Muscle layer of colon (tissue), 2 donors: ENCODE results near the gene BTNL8.
"Not testable (repeated sequence)": the region's sequence is repeated elsewhere in the genome, so short reads cannot be mapped to it uniquely, and the experiment has no call there.

Experiments used
- H3K27ac ChIP-seq: one replicate; pipeline ENCODE4 v1.7.0; 2013; ENCODE audit warnings: low read depth, mild to moderate bottlenecking, low read length, moderate library complexity
- H3K27me3 ChIP-seq, 2 donors: one replicate each; pipeline ENCODE4 v1.7.0; 2013; ENCODE audit warnings: low read length in 2 of 2, mild to moderate bottlenecking in 2 of 2; ENCODE audit not compliant: insufficient read depth in 2 of 2, control insufficient read depth in 1 of 2
- H3K36me3 ChIP-seq: one replicate; pipeline ENCODE4 v1.7.0; 2013; ENCODE audit warnings: mild to moderate bottlenecking, low read length; ENCODE audit not compliant: insufficient read depth
- H3K4me1 ChIP-seq: one replicate; pipeline ENCODE4 v1.7.0; 2013; ENCODE audit warnings: mild to moderate bottlenecking, low read length; ENCODE audit not compliant: insufficient read depth
- H3K4me3 ChIP-seq, 2 donors: one replicate each; pipeline ENCODE4 v1.7.0; 2013; ENCODE audit warnings: low read length in 2 of 2, low read depth in 1 of 2, mild to moderate bottlenecking in 1 of 2, moderate library complexity in 1 of 2
- H3K9ac ChIP-seq: one replicate; pipeline ENCODE4 v1.7.0; 2013; ENCODE audit warnings: low read length
- H3K9me3 ChIP-seq: one replicate; pipeline ENCODE4 v1.7.0; 2013; ENCODE audit warnings: mild to moderate bottlenecking, low read length
- donor health status: abdominal sarcoma.
- donor health status: Adenocarcinoma of cecum.

The BTNL8 gene

GRCh38 chr5:180865981-180866695 is 32.8 kb upstream of the BTNL8 start:
- H3K36me3 ChIP-seq, result no peaks in the 10 kb centered on the region
- H3K4me3 ChIP-seq, result no peak overlapping the region
- H3K4me1 ChIP-seq, result no peaks in the 10 kb centered on the region
- no peaks in the 10 kb centered on the region for H3K27me3 ChIP-seq
- no peaks in the 10 kb centered on the region for H3K9me3 ChIP-seq
- no peak overlapping the region for H3K9ac ChIP-seq
- no peak overlapping the region for H3K27ac ChIP-seq

- Histone ChIP-seq H3K4me1 (no peaks in the 10 kb centered on the region), H3K27me3 (no peaks in the 10 kb centered on the region), H3K9me3 (no peaks in the 10 kb centered on the region), H3K36me3 (no peaks in the 10 kb centered on the region), H3K4me3 (no peak overlapping the region), H3K27ac (no peak overlapping the region), H3K9ac (no peak overlapping the region)
These were observed 32.0 kb upstream of the BTNL8 start for GRCh38 chr5:180866985-180867384.

- Histone ChIP-seq H3K27me3 (no peaks in the 10 kb centered on the region), H3K27ac (no peak overlapping the region), H3K9me3 (no peaks in the 10 kb centered on the region), H3K4me3 (no peak overlapping the region), H3K4me1 (no peaks in the 10 kb centered on the region), H3K36me3 (no peaks in the 10 kb centered on the region), H3K9ac (no peak overlapping the region)
These were observed 30.0 kb upstream of the BTNL8 start for GRCh38 chr5:180868960-180869359.

- Histone ChIP-seq H3K4me3 (no peak overlapping the region), H3K27me3 (no peaks in the 10 kb centered on the region), H3K9ac (no peak overlapping the region), H3K36me3 (no peaks in the 10 kb centered on the region), H3K4me1 (no peaks in the 10 kb centered on the region), H3K27ac (no peak overlapping the region), H3K9me3 (no peaks in the 10 kb centered on the region)
These were observed 29.4 kb upstream of the BTNL8 start for GRCh38 chr5:180869587-180869986.

GRCh38 chr5:180870276-180871068 is 28.5 kb upstream of the BTNL8 start:
- H3K9ac ChIP-seq, result no peak overlapping the region
- no peaks in the 10 kb centered on the region for H3K4me1 ChIP-seq
- no peak overlapping the region for H3K4me3 ChIP-seq
- H3K36me3 ChIP-seq, result no peaks in the 10 kb centered on the region
- H3K9me3 ChIP-seq, result no peaks in the 10 kb centered on the region
- no peak overlapping the region for H3K27ac ChIP-seq
- no peaks in the 10 kb centered on the region for H3K27me3 ChIP-seq

GRCh38 chr5:180872419-180872818 is 26.5 kb upstream of the BTNL8 start:
- Histone ChIP-seq H3K9me3 (no peaks in the 10 kb centered on the region), H3K27me3 (no peaks in the 10 kb centered on the region), H3K27ac (no peak overlapping the region), H3K4me1 (no peaks in the 10 kb centered on the region), H3K4me3 (no peak overlapping the region), H3K36me3 (no peaks in the 10 kb centered on the region), H3K9ac (no peak overlapping the region)

GRCh38 chr5:180873615-180874520 is 25.1 kb upstream of the BTNL8 start:
- Histone ChIP-seq H3K9me3 (no peaks in the 10 kb centered on the region), H3K27ac (no peak overlapping the region), H3K4me1 (no peaks in the 10 kb centered on the region), H3K9ac (no peak overlapping the region), H3K27me3 (no peaks in the 10 kb centered on the region), H3K36me3 (no peaks in the 10 kb centered on the region), H3K4me3 (no peak overlapping the region)

- H3K9ac ChIP-seq, result no peak overlapping the region
- no peaks in the 10 kb centered on the region for H3K27me3 ChIP-seq
- no peaks in the 10 kb centered on the region for H3K4me1 ChIP-seq
- no peak overlapping the region for H3K4me3 ChIP-seq
- H3K27ac ChIP-seq, result no peak overlapping the region
- no peaks in the 10 kb centered on the region for H3K36me3 ChIP-seq
- no peaks in the 10 kb centered on the region for H3K9me3 ChIP-seq
These were observed 24.0 kb upstream of the BTNL8 start for GRCh38 chr5:180874804-180875582.

- Histone ChIP-seq H3K36me3 (no peaks in the 10 kb centered on the region), H3K4me1 (no peaks in the 10 kb centered on the region), H3K9ac (no peak overlapping the region), H3K27ac (no peak overlapping the region), H3K4me3 (no peak overlapping the region), H3K9me3 (no peaks in the 10 kb centered on the region), H3K27me3 (no peaks in the 10 kb centered on the region)
These were observed 23.0 kb upstream of the BTNL8 start for GRCh38 chr5:180875860-180876426.

- not testable (repeated sequence) for H3K9ac ChIP-seq, H3K27ac ChIP-seq, H3K27me3 ChIP-seq, H3K4me3 ChIP-seq, H3K36me3 ChIP-seq, H3K4me1 ChIP-seq, H3K9me3 ChIP-seq
These were observed 13.0 kb upstream of the BTNL8 start for GRCh38 chr5:180885845-180886529.
